Neural progenitor cell (in vitro differentiated cells): Measurements from ENCODE around the gene TRIM2.

Experiments
- EZH2 ChIP-seq: fragments of 200-600 bp; sonication (generic); IDR thresholded peaks from 2 replicates; pipeline ENCODE4 v1.6.1; 2017; ENCODE audit warnings: antibody characterized with exemption, mild to moderate bottlenecking, moderate library complexity
- EZH2phosphoT487 ChIP-seq: fragments of 200-600 bp; sonication (generic); IDR thresholded peaks from 2 replicates; pipeline ENCODE4 v1.6.1; 2017; ENCODE audit warnings: antibody characterized with exemption
- TF ChIP-seq, protein P1 (sequence below): fragments of 200-600 bp; sonication (generic); IDR thresholded peaks from 2 replicates; pipeline ENCODE4 v1.5.1; 2017; ENCODE audit warnings: antibody characterized with exemption, mild to moderate bottlenecking

DNA sequence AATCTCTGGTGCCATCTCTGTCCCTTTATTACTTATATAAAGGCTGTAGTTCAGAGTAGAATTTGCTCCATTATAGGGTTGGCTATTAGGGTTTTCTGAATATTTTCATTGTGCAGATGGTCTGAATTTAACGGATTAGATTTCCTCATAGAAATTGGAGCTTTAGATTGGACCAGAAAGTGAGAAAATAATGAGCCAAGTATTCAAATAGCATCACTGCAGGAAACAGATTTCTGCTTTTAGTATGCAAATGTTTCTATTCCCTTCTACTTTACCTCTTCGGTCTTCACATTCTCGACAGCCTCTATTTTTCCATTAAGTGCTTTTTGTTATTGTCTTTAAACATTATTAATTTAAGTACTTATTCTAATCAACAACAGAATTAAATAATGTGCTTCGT, 55.4 kb downstream of the TRIM2 start:
- TF ChIP-seq, protein P1, sequence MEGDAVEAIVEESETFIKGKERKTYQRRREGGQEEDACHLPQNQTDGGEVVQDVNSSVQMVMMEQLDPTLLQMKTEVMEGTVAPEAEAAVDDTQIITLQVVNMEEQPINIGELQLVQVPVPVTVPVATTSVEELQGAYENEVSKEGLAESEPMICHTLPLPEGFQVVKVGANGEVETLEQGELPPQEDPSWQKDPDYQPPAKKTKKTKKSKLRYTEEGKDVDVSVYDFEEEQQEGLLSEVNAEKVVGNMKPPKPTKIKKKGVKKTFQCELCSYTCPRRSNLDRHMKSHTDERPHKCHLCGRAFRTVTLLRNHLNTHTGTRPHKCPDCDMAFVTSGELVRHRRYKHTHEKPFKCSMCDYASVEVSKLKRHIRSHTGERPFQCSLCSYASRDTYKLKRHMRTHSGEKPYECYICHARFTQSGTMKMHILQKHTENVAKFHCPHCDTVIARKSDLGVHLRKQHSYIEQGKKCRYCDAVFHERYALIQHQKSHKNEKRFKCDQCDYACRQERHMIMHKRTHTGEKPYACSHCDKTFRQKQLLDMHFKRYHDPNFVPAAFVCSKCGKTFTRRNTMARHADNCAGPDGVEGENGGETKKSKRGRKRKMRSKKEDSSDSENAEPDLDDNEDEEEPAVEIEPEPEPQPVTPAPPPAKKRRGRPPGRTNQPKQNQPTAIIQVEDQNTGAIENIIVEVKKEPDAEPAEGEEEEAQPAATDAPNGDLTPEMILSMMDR = no peak
- TF ChIP-seq EZH2phosphoT487 (no peak), EZH2 (no peak)
